Stimulated activated CD4-positive, alpha-beta T cell treated with anti-CD3 and anti-CD28 coated beads, Interleukin-15, amount 100 ng/mL, for 48 hours (primary cell): ENCODE data around the gene DPEP3.

Experiments used
- DNase-seq, 2 donors: peaks; one replicate each; pipeline ENCODE4 v3.0.0-alpha.2; 2020; ENCODE audit warnings: low read depth in 2 of 2

The DPEP3 gene

GRCh38 chr16:67967183-67967957 lies 12.9 kb downstream of the DPEP3 start:
- DNase-seq = peak in 1 of 2 donors; percentile 13

DNA sequence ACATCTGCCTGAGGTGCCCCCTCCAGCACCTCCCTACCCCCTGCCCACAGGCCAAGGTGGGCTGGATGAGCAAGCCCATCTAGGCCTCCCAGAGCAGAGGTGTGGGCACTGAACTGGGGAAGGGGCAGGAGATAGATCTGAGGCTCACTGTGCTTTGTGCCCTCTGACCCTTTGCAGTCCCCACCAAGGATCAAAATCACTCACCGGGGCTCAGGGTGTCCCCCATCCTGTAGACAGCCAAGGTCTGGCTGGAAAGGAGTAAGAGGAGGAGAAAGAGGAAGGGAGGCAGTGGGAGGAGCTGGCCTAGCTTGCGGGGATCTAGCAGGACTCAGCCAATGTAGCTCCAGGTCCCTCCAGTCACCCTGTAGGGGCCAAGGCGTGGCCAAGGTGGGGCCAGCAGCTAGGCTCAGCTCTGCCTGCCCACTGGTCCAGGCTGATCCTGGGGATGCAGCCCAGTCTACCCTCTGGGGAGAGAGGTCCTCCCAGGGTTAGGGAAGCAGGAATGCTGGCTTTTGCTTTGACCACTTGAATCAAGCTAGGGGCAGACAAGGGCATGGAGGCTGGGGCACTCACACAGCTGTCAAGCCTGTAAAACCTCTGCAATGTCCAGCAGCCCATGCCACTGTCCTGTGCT lies 13.6 kb downstream of the DPEP3 start:
- no peak for DNase-seq

DNA sequence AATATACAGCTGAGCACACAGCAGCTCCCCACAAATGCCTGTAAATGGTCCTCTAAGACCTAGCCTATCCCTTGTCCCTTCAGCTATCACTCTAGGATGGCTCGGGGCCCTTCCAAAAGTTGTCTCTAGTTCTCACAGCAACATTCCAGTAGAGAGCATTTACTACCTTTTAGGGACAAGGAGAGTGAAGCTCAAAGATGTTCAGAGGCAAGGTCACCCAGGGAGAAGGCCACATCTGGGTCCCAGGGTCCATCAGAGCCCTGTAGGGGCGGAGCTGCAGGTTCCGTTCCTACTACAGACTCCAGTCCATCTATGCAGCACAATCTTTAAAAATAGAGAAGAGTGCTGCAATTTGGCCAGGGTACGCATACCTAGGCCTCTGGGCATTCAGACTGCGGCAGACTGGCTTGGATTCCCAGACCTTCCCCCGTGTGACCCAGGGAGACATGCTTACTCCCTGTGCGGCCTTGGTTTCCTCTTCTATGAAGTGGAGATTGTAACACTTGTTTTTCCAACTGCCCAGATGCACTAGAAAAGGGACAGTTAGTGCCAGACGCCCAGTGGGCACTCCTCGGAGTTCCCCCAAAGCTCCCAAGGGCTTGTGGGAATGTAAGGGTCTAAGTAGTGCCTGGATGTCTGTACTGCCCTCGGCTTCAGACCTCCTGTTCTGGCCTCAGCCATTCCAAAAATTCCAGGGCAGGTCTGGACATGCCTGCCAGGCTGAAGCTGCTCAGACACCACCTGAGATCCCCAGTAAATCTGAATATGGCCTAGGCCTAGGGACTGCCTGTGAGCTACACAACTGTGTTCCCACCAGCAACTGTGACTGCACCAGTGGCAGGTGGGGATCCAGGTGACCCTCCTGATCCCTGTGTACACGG lies 14.4 kb downstream of the DPEP3 start:
- DNase-seq = no peak

DNA sequence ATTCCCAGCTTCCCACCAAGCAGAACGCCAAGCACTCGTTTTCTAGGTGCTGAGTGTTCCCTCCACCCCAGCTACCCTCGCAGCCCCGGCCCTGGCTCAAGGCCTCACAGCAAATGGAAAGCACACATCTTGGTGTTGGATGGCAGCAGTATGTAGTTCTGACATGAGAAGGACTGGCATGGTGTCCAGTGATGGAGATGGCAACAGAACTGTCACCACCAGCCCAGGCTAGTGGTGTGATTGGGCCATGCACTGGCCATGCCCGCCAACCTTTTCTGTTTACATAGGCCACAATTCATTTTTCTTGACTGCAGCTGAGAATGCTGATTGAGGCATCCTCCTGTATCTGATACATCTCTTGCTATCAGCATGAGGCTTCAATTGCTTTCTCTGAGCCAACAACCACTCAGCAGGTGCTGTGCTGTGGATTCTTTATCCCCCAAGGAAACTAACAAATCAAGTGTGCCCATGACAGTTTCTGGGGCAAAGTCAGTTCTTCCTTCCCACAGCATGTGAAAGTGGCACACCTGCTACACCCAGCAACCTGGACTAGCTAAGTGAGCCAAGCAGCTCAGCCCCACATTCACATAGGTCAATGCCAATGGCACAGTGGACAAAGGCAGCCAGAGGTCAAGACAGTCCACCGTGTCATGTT lies 15.7 kb downstream of the DPEP3 start:
- DNase-seq = no peak

- no peak for DNase-seq
Measured at GRCh38 chr16:67963662-67964321, 16.5 kb downstream of the DPEP3 start.

DNA sequence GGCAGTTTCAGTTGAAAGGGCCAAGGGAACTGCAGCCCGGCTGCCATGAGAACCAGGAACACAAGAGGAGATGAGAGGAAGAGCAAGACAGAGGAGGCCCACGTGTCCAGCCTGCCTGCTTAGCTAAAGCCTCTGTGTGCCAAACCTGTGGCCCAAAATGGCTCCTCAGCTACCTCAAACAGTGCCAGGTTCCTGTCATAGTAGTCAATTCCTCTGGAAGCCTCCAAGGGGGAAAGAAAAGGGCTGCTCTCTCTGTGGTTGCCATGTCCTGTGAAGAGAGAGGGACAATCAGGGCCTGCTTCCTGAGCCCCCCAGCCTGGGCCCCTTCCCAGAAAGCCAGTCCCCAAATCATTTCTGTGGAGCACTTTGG lies 17.0 kb downstream of the DPEP3 start:
- no peak for DNase-seq

- DNase-seq = no peak
Measured at GRCh38 chr16:67962135-67962534, 18.2 kb downstream of the DPEP3 start.

DNA sequence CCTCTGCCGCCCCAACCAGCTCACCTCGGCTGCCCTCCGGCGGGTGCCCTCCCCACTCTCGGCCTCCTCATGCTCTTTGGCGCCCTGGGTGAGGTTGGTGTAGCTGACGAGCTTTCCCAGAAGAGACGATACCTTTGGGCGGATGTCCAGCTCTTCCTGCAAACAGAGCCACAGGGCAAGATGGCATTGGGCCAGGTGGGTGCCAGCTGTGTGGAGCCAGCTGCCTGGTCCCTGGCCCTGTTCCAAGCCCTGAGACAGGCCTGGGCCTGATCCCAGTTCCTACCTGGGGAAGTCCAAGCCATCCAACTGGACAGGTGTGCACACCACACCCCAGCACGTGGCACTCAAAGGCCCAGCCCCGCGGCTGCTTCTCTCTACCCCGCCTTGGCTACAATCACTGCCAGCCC lies 18.7 kb downstream of the DPEP3 start:
- no peak for DNase-seq

GRCh38 chr16:67959536-67960329 lies 20.6 kb downstream of the DPEP3 start:
- DNase-seq = no peak

DNA sequence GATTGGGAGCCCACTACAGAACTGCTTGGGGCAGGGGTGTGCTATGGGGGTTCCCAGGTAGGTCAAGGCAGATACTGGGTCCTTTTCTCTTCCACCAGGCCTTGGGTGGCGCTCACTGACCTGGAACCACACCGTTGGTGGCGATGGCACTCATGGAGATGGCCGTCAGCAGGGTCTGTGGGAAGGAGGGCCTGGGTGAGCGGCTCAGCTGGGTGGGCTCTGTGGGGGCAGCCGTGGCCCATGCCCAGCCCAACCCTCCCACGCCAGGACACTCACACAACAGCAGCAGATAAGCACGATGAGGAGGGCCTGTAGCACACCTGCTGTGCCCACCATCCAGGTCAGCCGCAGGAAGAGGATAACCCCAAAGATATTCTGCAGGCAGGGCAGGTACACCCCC lies 22.7 kb downstream of the DPEP3 start:
- no peak for DNase-seq

- DNase-seq = no peak
Measured at GRCh38 chr16:67954421-67955196, 25.7 kb downstream of the DPEP3 start.

GRCh38 chr16:67953641-67954375 lies 26.5 kb downstream of the DPEP3 start:
- DNase-seq = no peak

- DNase-seq = no peak
Measured at GRCh38 chr16:67951485-67951884, 28.8 kb downstream of the DPEP3 start.

GRCh38 chr16:67950335-67950843 lies 29.9 kb downstream of the DPEP3 start:
- no peak for DNase-seq

GRCh38 chr16:67949645-67950044 lies 30.7 kb downstream of the DPEP3 start:
- no peak for DNase-seq

- DNase-seq = no peak
Measured at GRCh38 chr16:67948015-67948414, 32.3 kb downstream of the DPEP3 start.

GRCh38 chr16:67946966-67947558 lies 33.2 kb downstream of the DPEP3 start:
- DNase-seq = no peak

- DNase-seq = no peak
Measured at GRCh38 chr16:67946128-67946569, 34.1 kb downstream of the DPEP3 start.
